GM21737 (cell line): Measurements from ENCODE around the gene KCTD13.
"Not testable (repeated sequence)": the region's sequence is repeated elsewhere in the genome, so short reads cannot be mapped to it uniquely, and the experiment has no call there.

Experiments
- ATAC-seq: cut with Tn5 transposase; IDR thresholded peaks from one replicate; pipeline ENCODE4 v1.9.1; 2021; ENCODE audit warnings: mild to moderate bottlenecking, moderate library complexity; ENCODE audit not compliant: unreplicated experiment

KCTD13 gene

DNA sequence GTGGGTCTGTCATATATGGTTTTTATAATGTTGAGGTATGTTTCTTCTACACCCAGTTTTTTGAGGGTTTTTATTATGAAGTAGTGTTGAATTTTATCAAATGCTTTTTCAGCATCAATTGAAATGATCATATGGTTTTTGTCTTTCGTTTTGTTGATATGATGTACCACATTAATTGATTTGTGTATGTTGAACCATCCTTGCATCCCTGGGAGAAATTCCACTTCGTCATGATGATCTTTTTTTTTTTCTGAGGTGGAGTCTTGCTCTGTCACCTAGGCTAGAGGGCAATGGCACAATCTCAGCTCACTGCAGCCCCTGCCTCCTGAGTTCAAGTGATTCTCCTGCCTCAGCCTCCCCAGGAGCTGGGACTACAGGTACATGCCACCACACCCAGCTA is 21.9 kb upstream of the KCTD13 start:
- ATAC-seq, result no peak

DNA sequence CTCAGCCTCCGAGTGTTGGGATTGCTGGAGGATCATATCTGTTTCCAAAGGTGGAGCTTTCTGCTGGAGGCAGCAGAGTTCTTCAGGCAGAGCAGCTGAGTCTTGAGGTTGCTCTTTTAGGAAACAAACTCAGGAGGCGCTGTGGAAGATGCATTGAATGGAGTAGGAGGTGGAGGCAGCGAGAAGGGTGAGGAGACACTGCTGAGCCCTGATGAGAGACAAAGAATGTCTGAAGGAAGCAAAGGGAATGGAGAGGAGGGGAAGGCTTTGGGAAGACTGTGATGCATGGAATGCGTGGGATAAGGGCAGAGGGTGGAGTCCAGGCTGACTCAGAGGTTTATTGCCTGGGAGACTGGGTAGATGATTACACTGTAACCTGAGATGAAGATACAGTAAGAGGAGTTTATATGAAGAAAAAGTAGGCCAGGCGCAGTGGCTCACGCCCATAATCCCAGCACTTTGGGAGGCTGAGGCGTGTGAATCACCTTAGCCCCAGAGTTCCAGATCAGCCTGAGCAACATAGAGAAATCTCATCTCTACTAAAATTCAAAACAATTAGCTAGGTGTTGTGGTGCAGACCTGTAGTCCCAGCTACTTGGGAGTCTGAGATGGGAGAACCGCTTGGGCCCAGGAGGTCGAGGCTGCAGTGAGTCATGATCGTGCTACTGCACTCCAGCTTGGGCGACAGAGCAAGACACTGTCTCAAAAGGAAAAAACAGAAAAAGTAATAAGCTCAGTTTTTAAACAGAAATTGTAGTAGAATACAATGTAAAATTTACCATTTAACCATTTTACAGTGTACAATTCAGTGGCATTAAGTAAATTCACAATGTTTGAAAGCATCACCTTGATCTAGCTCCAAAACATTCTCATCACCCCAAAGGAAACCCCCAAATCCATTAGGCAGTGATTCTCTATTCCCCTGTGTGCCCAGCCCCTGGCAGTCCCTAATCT is 18.1 kb upstream of the KCTD13 start:
- no peak for ATAC-seq

DNA sequence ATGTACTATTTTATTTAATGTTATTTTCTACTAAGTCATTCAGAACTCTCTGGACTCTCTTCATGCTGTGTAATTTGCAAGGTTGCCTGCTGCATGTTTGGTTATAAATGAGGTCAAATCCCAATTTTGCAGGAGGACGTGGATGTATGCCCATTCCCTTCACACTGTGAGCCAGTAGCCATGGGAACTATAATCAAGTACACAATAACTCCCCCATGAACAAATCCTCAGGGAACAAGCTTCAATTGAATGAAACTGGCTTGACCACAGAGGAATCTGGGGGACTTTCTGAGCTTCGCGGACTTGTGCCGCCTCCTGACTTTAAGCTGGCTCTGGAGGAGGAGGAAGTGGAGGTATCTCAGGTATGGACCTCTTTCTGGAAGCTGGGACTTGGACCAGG is 14.6 kb upstream of the KCTD13 start:
- no peak for ATAC-seq

DNA sequence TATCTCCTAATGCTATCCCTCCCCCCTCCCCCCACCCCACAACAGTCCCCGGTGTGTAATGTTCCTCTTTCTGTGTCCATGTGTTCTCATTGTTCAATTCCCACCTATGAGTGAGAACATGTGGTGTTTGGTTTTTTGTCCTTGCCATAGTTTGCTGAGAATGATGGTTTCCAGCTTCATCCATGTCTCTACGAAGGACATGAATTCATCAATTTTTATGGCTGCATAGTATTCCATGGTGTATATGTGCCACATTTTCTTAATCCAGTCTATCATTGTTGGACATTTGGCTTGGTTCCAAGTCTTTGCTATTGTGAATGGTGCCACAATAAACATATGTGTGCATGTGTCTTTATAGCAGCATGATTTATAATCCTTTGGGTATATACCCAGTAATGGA is 5.7 kb upstream of the KCTD13 start:
- ATAC-seq, result not testable (repeated sequence)

GRCh38 chr16:29927070-29927905 is 1.3 kb upstream of the KCTD13 start:
- no peak for ATAC-seq

DNA sequence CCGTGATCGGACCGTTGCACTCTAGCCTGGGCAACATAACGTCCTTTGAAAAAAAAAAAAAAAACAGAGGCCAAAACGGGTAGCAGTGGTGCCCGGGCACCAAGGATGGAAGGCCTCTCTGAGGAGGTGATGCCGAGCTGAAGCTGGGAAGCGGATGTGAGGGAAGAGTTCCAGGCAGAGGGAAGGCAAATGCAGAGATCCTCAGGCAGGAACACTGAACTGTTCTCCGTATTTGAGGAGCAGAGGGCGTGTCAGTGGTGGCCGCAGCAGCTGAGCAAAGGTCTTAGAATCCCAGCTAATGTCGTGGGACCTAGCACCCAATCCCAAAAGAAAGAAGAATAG is 656 bp upstream of the KCTD13 start:
- ATAC-seq, result peak; percentile 2

GRCh38 chr16:29925105-29925756 is 795 bp downstream of the KCTD13 start:
- ATAC-seq, result no peak

DNA sequence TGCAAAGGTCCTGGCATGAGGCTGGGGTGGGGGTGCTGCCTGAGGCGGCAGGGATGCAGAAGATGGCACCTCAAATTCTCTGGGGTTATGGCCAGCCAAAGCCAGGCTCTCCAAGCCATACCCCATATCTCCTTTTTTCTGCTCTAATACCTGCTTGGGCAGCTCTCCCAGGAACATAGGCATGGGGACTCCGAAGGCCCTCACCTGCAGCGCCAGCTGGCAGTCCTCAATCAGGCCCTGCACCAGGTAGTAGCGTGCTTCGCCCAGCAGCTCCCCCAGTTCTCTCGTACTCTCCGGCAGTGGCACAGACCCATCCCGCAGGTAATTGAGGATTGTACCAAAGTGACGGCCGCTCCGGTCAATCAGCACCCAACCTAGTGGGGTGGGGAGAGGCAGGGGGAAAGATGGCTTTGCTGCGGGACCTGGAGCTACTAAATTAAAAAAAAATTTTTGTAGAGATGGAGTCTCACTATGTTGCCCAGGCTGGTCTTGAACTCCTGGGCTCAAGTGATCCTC is 3.0 kb downstream of the KCTD13 start:
- no peak for ATAC-seq

GRCh38 chr16:29922326-29922725 is 3.7 kb downstream of the KCTD13 start:
- ATAC-seq, result no peak

- ATAC-seq, result no peak
Measured at GRCh38 chr16:29921034-29921385, 5.0 kb downstream of the KCTD13 start.

DNA sequence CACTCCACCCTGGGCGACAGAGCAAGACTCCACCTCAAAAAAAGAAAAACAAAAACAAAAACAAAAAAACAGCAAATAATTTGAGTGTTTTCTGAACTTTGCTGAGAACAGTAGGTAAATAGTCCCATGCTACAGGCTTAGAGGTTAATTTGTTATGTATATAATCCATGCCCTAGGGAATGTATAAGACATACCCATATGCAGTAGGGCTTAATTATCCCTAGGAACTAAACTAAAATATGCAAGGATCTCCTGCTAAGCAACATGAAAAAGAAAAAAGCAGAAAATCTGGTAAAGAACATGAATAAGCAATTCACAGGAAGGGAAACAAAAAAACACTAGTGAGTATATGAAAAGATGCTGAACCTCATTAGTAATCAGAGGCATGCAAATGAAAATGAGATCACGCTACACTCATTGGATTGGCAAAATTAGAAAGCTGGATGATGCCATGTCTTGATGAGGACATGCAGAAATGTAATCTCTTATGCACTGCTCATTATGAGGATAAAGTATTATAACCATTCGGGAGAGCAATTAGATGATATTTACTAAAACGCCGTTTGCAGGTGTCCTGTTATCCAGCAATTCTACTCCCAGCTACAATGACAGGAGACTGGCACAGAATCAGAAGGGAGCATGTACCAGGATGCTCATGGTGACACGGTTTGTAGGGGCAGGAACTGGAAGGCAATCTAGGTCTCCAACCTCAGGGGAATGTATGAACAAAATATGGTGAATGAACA is 5.6 kb downstream of the KCTD13 start:
- no peak for ATAC-seq

- ATAC-seq, result no peak
Measured at GRCh38 chr16:29916979-29917378, 9.0 kb downstream of the KCTD13 start.

DNA sequence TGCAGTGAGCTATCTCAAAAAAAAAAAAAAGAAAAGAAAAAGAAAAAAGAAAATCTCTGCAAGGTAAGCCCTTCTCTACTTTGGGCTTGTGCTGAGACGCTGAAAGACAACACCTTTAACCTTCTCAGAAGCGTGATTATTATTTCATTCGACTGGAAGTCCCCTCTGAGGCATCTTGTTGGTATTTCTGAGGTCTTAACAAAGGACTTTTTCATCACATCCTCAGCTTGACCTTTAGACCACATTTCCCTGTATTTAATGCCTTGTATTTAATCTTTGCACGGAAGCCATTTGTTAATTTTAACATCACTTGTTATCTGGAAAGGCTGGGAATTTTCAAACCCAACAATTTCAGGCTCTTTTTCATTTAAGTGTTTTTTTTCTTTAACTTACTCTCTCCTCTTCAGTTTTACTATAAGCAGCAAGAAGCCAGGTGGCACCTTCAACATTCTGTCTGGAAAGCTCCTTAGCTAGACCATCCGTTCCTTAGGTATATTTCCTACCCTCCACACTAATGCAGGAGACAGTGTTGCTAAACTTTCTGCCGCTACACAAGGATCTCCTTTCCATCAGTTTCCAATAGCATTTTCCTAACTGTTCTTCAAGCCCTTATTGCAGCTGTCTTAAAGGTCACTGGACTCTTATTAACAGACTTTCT is 10.3 kb downstream of the KCTD13 start:
- no peak for ATAC-seq

GRCh38 chr16:29913514-29913913 is 12.5 kb downstream of the KCTD13 start:
- ATAC-seq, result no peak

DNA sequence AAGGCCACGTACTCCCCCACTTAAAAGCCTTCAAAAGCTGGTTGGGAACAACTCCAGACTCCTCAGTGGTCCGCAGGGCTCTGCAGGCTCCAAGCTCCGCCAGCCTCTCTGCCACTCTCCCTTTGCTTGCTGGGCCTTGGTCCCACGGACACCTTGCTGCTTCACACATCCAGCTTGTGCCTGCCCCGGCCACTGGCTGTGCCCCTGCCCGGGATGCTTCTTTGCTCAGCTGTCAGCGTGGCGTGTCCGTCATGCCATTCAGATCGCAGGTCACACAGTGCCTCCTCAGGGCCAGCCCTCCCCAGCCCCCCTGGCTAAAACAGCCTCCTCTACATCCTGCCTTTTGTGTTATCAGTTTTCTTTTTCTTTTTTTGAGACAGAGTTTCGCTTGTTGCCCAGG is 13.9 kb downstream of the KCTD13 start:
- no peak for ATAC-seq

DNA sequence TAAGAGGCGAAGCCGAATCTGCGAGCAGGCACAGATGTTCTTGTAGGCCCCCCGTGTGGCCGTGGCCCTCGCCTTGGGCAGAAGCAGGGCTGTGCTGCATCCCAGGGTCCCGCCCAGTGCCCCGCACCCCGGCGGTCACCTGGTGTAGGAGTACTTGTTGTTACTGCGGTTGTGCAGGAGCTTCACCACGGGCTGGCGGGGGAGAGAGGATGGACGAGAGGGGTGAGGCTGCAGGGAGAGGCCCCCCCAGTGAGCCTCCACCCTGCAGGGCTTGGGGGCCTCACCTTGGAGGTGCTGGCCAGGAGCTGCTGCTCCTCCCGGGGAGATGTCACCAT is 14.4 kb downstream of the KCTD13 start:
- no peak for ATAC-seq

- ATAC-seq, result no peak
Measured at GRCh38 chr16:29910819-29911675, 15.0 kb downstream of the KCTD13 start.

- not testable (repeated sequence) for ATAC-seq
Measured at GRCh38 chr16:29909851-29910250, 16.2 kb downstream of the KCTD13 start.

GRCh38 chr16:29909391-29909790 is 16.6 kb downstream of the KCTD13 start:
- ATAC-seq, result no peak
